Measurements from ENCODE around the gene WDR88.

- TF ChIP-seq CTCF (IDR thresholded peaks at IDR 0.05; ENCODE audit: insufficient read depth, low read depth, low read length) (no peak), EZH2 (IDR thresholded peaks at IDR 0.05; ENCODE audit: insufficient read depth, low read length) (no peak)
These were observed 61.5 kb downstream of the WDR88 start for GRCh38 chr19:33193269-33193864.

Measured in astrocyte (in vitro differentiated cells and primary cell).